HG02885 (cell line): ENCODE measurements around the gene CEP164.

ENCODE experiments used
- ATAC-seq: cut with Tn5 transposase; IDR thresholded peaks from one replicate; pipeline ENCODE4 v1.9.1; 2021; ENCODE audit warnings: mild to moderate bottlenecking; ENCODE audit not compliant: unreplicated experiment, poor library complexity

CEP164 gene

GRCh38 chr11:117417856-117418255 is 90.2 kb downstream of the CEP164 start:
- no peak for ATAC-seq

DNA sequence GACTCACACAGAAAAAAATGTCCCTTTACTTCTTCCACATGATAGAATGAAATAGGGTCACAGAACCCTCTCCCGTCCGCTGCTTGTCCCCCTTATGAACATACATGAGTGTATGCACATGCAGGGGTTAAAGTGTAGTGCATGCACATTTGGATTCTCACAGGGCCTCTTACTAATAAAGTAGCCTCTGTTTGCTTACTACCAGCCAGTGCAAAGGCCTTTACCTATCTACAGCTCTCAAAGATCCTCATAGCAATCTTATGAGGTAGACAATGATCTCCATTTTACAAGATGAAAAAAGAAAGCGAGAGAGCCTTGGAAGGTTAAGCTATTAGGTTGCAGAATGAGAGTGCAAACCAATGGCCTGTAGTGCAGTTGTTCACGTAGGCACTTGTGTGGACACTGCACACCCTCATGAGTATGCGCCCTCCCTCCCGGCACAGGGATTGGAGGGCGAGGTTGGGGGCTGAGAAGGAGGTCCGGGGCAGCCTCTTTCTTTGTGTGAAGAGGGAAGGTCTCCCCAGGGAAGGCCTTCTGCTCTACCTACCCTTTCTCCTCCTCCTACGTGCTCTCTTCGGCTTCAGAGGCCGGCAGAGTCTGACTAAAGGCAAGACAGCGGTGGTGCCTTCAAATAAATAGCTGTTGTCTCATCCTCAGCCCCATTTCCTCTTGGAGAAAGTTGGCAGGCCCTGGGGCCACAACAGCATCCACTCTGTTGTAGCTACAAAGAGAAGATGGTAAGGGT is 91.3 kb downstream of the CEP164 start:
- ATAC-seq, result no peak

GRCh38 chr11:117419482-117420142 is 92.0 kb downstream of the CEP164 start:
- ATAC-seq, result no peak

GRCh38 chr11:117420143-117420485 is 92.5 kb downstream of the CEP164 start:
- no peak for ATAC-seq

DNA sequence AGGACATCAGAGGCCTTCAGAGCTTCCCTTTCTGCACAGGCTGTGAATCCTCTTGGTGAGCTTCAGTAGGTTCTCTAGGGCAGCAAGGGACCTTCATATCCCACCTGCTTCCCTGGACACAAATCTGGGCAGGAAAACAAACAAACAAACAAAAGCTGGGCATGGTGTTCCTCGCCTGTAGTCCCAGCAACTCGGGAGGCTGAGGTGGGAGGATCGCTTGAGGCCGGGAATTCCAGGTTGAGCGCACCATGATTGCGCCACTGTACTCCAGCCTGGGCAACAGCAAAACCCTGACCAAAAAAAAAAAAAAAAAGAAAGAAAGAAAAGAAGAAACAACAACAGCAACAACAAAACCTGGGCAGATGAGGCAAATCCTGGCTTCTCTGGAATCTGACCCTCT is 92.9 kb downstream of the CEP164 start:
- no peak for ATAC-seq

GRCh38 chr11:117421041-117421440 is 93.4 kb downstream of the CEP164 start:
- no peak for ATAC-seq

DNA sequence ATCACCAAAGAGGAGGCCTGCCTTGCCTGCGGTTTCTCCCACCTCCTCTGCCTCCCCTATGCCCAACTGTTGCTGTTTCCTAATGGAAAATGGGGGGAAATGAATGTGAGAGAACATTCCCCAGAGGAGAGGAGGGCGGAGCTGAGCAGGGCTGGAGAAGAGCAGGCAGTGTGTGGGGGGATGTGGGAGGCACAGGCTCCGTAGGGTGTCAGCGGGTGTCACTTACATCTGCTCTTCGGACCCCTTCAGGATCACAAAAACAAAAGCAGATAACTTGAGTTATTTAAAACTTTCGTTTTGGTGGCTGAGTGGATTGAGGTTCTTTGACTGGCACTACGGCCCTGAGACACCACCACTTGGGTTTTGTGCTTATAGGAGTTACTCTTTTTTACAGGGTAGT is 93.8 kb downstream of the CEP164 start:
- ATAC-seq, result no peak

GRCh38 chr11:117423046-117423575 is 95.5 kb downstream of the CEP164 start:
- ATAC-seq, result no peak

GRCh38 chr11:117424781-117425180 is 97.1 kb downstream of the CEP164 start:
- no peak for ATAC-seq

- ATAC-seq, result no peak
Observed at GRCh38 chr11:117425679-117426296, 98.1 kb downstream of the CEP164 start.

DNA sequence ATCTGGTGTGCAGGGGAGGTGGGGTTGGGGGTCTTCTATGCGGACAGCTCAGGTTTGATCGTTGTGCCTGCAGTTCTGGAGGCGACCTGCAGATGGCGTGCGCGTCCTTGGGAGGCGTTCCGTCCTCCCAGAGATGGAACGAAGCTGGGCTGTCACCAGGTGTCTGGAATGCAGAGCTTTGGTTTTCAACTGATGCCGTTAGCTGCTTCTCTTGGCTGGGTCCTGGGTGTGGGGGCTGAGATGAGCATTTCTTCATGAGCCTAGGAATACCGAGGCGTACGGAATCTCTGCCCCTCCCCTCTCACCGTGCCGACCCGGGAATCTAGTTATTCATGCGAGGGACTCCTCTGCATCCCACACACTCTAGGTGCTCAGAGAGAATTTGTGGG is 98.6 kb downstream of the CEP164 start:
- ATAC-seq, result no peak

DNA sequence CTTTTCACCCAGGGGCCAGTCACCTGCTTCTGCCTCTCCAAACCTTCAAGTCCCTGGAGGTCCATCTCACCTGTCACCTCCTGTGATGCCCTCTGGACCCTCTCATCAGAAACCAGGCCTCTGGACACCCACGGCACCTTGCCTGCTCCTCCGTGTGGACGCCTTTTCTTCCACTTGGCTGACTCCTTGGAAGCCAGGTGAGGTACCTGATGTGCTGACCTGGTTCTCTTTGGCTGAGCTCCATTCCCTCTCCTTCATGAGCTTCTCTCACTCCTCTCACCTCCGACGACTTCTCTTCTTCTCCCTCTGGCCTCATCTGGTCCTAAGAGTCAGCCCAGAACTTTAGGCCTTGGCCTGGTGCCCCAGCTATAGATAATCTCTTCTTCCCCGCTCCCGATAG is 99.3 kb downstream of the CEP164 start:
- no peak for ATAC-seq

DNA sequence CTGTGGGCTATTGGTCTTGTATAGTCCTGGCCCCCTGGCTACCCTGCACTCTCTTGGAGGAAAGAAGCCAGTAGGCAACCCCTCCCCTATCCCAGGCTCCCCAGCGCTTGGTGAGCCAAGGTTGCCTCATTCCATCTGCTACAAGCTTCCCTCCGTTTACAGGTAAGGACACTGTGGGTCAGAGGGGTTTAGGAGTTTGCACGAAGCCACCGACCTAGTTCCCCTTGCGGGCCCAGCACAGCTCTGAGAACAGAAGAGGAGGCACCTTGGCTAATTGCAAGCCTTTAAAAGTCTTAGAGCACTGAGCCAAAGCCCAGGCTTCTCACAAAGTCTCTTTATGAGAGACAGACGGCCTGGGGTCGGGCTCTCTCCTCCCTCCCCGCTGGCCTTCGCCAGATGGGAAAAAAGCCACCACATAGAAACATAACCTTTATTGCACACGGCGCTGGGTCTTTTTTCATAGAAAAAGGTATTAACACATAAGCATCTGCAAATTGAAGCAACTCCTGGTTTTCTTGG is 99.8 kb downstream of the CEP164 start:
- no peak for ATAC-seq

DNA sequence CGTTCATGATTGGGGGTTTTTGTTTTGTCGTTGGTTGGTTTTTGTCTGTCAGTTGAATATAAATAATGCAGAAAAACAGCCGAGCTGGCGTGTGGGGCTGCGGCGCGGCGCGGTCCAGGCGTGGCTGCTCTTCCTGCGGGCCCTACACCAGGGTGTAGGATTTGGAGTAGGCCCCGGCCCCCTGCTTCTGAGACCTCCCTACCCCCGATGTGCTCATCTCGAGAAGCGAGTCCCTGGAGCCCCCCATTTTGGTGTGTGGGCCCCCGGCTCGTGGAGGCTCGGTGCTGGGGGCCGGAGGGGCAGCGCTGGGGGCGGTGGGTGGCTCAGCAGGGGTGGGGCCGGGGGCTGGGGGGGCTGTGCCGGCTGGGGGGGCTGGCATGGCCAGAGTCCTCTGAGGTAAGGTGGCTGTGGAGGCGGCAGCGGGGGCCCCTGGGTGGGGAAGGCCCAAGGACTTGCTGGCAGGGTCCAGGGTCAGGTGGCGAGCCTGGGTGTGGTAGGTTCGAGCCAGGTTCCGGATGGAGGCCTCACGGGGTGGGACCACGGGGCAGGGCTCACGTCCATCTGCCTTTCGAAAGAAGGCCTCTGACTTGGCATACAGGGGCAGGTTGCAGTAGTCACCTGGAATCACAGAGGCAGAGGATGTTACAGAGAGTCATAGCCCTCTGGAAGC is 100.7 kb downstream of the CEP164 start:
- no peak for ATAC-seq

GRCh38 chr11:117428856-117429229 is 101.2 kb downstream of the CEP164 start:
- ATAC-seq, result no peak

DNA sequence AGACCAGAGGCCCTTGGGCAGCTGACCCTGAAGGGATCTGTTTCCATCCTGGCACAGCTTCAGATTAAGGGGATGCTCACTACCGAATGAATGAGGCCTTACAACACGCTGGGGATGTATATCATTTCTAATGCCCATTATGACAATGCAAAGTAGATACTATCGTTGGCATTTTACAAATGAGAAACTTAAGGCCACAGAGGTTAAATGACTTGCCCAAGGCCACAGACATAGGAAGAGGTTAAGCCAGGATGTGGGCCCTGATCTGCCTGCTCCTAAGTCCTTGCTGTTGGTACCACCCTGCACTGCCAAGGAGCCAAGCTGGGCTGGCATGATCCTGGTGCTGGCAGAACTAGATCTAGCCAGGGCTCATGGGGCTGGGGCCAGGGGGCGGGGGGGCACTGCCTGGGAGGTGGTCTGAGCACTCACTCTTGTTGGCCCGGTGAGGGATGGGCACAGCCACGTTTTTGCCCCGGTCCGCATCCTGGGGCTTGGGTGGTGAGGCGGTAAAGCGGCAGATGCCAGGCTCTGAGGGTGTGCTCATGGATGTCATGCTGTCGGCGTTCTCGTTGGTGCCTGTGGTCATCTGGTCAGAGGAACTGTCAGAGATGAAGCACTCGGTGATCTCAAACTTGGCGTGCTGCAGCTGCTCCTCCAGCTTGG is 102.8 kb downstream of the CEP164 start:
- ATAC-seq, result no peak

GRCh38 chr11:117431436-117431835 is 103.8 kb downstream of the CEP164 start:
- no peak for ATAC-seq

GRCh38 chr11:117433717-117434116 is 106.1 kb downstream of the CEP164 start:
- no peak for ATAC-seq

- no peak for ATAC-seq
Observed at GRCh38 chr11:117434481-117434880, 106.8 kb downstream of the CEP164 start.

- no peak for ATAC-seq
Observed at GRCh38 chr11:117435326-117435725, 107.7 kb downstream of the CEP164 start.
